Spleen (tissue), 7 donors: Measurements from ENCODE around the gene ADM.

ENCODE experiments used
- POLR2AphosphoS5 ChIP-seq, 3 donors: sonication (generic); formaldehyde crosslinking; IDR thresholded peaks; one replicate each; pipeline ENCODE4 v1.5.1; 2017; ENCODE audit warnings: antibody characterized with exemption in 3 of 3
- TF ChIP-seq, protein P1 (sequence below), 11 experiments: fragments of 200-600 bp in 7 of 11; fragments of 450-650 bp in 4 of 11; sonication (generic) in 4 of 11; IDR thresholded peaks in 8 of 11; conservative IDR thresholded peaks in 3 of 11; 1 replicate in 7 of 11; 2 replicates in 4 of 11; pipeline versions ENCODE4 v1.4.0 to v1.8.0; 2016 to 2021; ENCODE audit warnings: antibody characterized with exemption in 11 of 11, inconsistent platforms in 4 of 11, mild to moderate bottlenecking in 1 of 11
- donor health status: DM: no; HTN: no; CAD: no; lungs with moderate emphysema.
- donor health status: DM: no; HTN: no; CAD: no.
- donor health status: DM: no; HTN: no; CAD: no.

DNA sequence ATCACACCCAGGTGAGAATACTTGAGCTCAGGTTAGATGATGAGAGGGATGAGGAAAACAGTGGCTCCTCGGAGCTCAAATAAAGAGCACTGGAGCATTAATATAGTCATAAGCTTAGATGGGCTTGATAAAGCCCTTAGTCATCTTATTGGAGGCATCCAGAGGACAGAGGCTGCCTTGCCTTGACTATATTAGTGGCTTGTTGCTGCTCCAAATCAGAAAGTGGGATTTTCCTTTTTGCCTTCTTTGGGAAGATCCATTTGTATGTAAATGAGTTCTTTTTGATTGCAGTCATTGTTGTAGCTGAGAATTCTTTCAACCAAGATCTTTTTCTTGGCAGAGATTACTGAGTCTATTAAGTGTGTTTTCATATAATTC lies 18.9 kb downstream of the ADM start:
- TF ChIP-seq POLR2AphosphoS5 (IDR thresholded peaks at IDR 0.05): no peak
- TF ChIP-seq, protein P1, sequence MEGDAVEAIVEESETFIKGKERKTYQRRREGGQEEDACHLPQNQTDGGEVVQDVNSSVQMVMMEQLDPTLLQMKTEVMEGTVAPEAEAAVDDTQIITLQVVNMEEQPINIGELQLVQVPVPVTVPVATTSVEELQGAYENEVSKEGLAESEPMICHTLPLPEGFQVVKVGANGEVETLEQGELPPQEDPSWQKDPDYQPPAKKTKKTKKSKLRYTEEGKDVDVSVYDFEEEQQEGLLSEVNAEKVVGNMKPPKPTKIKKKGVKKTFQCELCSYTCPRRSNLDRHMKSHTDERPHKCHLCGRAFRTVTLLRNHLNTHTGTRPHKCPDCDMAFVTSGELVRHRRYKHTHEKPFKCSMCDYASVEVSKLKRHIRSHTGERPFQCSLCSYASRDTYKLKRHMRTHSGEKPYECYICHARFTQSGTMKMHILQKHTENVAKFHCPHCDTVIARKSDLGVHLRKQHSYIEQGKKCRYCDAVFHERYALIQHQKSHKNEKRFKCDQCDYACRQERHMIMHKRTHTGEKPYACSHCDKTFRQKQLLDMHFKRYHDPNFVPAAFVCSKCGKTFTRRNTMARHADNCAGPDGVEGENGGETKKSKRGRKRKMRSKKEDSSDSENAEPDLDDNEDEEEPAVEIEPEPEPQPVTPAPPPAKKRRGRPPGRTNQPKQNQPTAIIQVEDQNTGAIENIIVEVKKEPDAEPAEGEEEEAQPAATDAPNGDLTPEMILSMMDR (IDR thresholded peaks at IDR 0.05 in 8 of 11, conservative IDR thresholded peaks at IDR 0.05 in 3 of 11): no peak
